Stomach smooth muscle (tissue), 2 donors: ENCODE measurements around the gene TUT7.
"Not testable (repeated sequence)": the region's sequence is repeated elsewhere in the genome, so short reads cannot be mapped to it uniquely, and the experiment has no call there.

ENCODE experiments used
- H3K27ac ChIP-seq: one replicate; pipeline ENCODE4 v1.7.0; 2013; ENCODE audit warnings: mild to moderate bottlenecking, low read length, inconsistent platforms
- H3K27me3 ChIP-seq, 2 donors: one replicate each; pipeline ENCODE4 v1.7.0; 2013; ENCODE audit warnings: low read length in 2 of 2; ENCODE audit not compliant: insufficient read depth in 2 of 2, control insufficient read depth in 1 of 2
- H3K36me3 ChIP-seq, 2 donors: one replicate each; pipeline ENCODE4 v1.7.0; 2013; ENCODE audit warnings: low read length in 2 of 2; ENCODE audit not compliant: control insufficient read depth in 2 of 2, insufficient read depth in 2 of 2
- H3K4me1 ChIP-seq: one replicate; pipeline ENCODE4 v1.7.0; 2013; ENCODE audit warnings: low read length; ENCODE audit not compliant: control insufficient read depth, insufficient read depth
- H3K4me3 ChIP-seq, 2 donors: one replicate each; pipeline ENCODE4 v1.7.0; 2013; ENCODE audit warnings: low read length in 2 of 2
- H3K9ac ChIP-seq, 2 donors: one replicate each; pipeline ENCODE4 v1.7.0; 2013; ENCODE audit warnings: low read length in 2 of 2, mild to moderate bottlenecking in 1 of 2
- H3K9me3 ChIP-seq, 2 donors: one replicate each; pipeline ENCODE4 v1.7.0; 2013; ENCODE audit warnings: low read length in 2 of 2; ENCODE audit not compliant: control insufficient read depth in 2 of 2
- donor health status: healthy.
- donor health status: Pancreatic carcinoma.

Gene TUT7

GRCh38 chr9:86330186-86330585 is 24.0 kb downstream of the TUT7 start:
- Histone ChIP-seq H3K9me3 (no peaks in the 10 kb centered on the region), H3K27ac (no peak overlapping the region), H3K4me3 (no peak overlapping the region), H3K9ac (no peak overlapping the region), H3K4me1 (no peaks in the 10 kb centered on the region), H3K27me3 (no peaks in the 10 kb centered on the region), H3K36me3 (peaks cover 21% of the 10 kb centered on the region in 2 donors)

- H3K27ac ChIP-seq, result no peak overlapping the region
- no peak overlapping the region for H3K4me3 ChIP-seq
- no peaks in the 10 kb centered on the region for H3K27me3 ChIP-seq
- H3K9me3 ChIP-seq, result no peaks in the 10 kb centered on the region
- no peak overlapping the region for H3K9ac ChIP-seq
- H3K36me3 ChIP-seq, result peaks cover 24% of the 10 kb centered on the region in 2 donors
- H3K4me1 ChIP-seq, result no peaks in the 10 kb centered on the region
Observed at GRCh38 chr9:86329649-86330048, 24.6 kb downstream of the TUT7 start.

- no peaks in the 10 kb centered on the region for H3K4me1 ChIP-seq
- H3K9ac ChIP-seq, result peak overlapping the region in 1 of 2 donors; percentile 38
- no peak overlapping the region for H3K27ac ChIP-seq
- peaks cover 30 to 36% of the 10 kb centered on the region in 2 donors for H3K36me3 ChIP-seq
- no peak overlapping the region for H3K4me3 ChIP-seq
- no peaks in the 10 kb centered on the region for H3K9me3 ChIP-seq
- no peaks in the 10 kb centered on the region for H3K27me3 ChIP-seq
Observed at GRCh38 chr9:86328156-86328555, 26.1 kb downstream of the TUT7 start.

GRCh38 chr9:86326536-86326935 is 27.7 kb downstream of the TUT7 start:
- H3K4me1 ChIP-seq, result no peaks in the 10 kb centered on the region
- H3K9ac ChIP-seq, result no peak overlapping the region
- no peak overlapping the region for H3K27ac ChIP-seq
- H3K36me3 ChIP-seq, result peaks cover 39 to 42% of the 10 kb centered on the region in 2 donors
- H3K27me3 ChIP-seq, result no peaks in the 10 kb centered on the region
- no peaks in the 10 kb centered on the region for H3K9me3 ChIP-seq
- H3K4me3 ChIP-seq, result no peak overlapping the region

GRCh38 chr9:86324901-86325300 is 29.3 kb downstream of the TUT7 start:
- Histone ChIP-seq H3K27me3 (no peaks in the 10 kb centered on the region), H3K9me3 (no peaks in the 10 kb centered on the region), H3K9ac (no peak overlapping the region), H3K27ac (no peak overlapping the region), H3K4me3 (no peak overlapping the region), H3K4me1 (no peaks in the 10 kb centered on the region), H3K36me3 (peaks cover 42% of the 10 kb centered on the region in 2 donors)

- Histone ChIP-seq H3K27ac (no peak overlapping the region), H3K9ac (no peak overlapping the region), H3K27me3 (no peaks in the 10 kb centered on the region), H3K9me3 (no peaks in the 10 kb centered on the region), H3K4me3 (no peak overlapping the region), H3K36me3 (peaks cover 42% of the 10 kb centered on the region in 2 donors), H3K4me1 (no peaks in the 10 kb centered on the region)
Observed at GRCh38 chr9:86324308-86324707, 29.9 kb downstream of the TUT7 start.

GRCh38 chr9:86322973-86323644 is 31.1 kb downstream of the TUT7 start:
- Histone ChIP-seq H3K4me3 (no peak overlapping the region), H3K4me1 (no peaks in the 10 kb centered on the region), H3K9me3 (no peaks in the 10 kb centered on the region), H3K27ac (no peak overlapping the region), H3K9ac (no peak overlapping the region), H3K36me3 (peaks cover 49% of the 10 kb centered on the region in 2 donors), H3K27me3 (no peaks in the 10 kb centered on the region)

- no peaks in the 10 kb centered on the region for H3K9me3 ChIP-seq
- H3K4me1 ChIP-seq, result no peaks in the 10 kb centered on the region
- H3K27ac ChIP-seq, result no peak overlapping the region
- H3K4me3 ChIP-seq, result no peak overlapping the region
- H3K36me3 ChIP-seq, result peaks cover 40 to 42% of the 10 kb centered on the region in 2 donors
- H3K9ac ChIP-seq, result no peak overlapping the region
- no peaks in the 10 kb centered on the region for H3K27me3 ChIP-seq
Observed at GRCh38 chr9:86321373-86321772, 32.8 kb downstream of the TUT7 start.

GRCh38 chr9:86318187-86318586 is 36.0 kb downstream of the TUT7 start:
- H3K36me3 ChIP-seq, result peaks cover 32 to 34% of the 10 kb centered on the region in 2 donors
- H3K4me3 ChIP-seq, result no peak overlapping the region
- H3K27me3 ChIP-seq, result no peaks in the 10 kb centered on the region

GRCh38 chr9:86315078-86315477 is 39.1 kb downstream of the TUT7 start:
- H3K9ac ChIP-seq, result no peak overlapping the region
- H3K4me1 ChIP-seq, result no peaks in the 10 kb centered on the region
- peaks cover 26 to 33% of the 10 kb centered on the region in 2 donors for H3K36me3 ChIP-seq
- H3K4me3 ChIP-seq, result no peak overlapping the region
- no peaks in the 10 kb centered on the region for H3K27me3 ChIP-seq
- no peaks in the 10 kb centered on the region for H3K9me3 ChIP-seq
- no peak overlapping the region for H3K27ac ChIP-seq

More at GRCh38 chr9:86318187-86318586, 36.0 kb downstream of the TUT7 start:
- Histone ChIP-seq H3K9me3 (no peaks in the 10 kb centered on the region), H3K9ac (no peak overlapping the region), H3K4me1 (no peaks in the 10 kb centered on the region), H3K27ac (no peak overlapping the region)

GRCh38 chr9:86312959-86313358 is 41.3 kb downstream of the TUT7 start:
- H3K27ac ChIP-seq, H3K4me1 ChIP-seq, H3K9ac ChIP-seq, H3K27me3 ChIP-seq, H3K9me3 ChIP-seq, H3K4me3 ChIP-seq: not testable (repeated sequence)
- H3K36me3 ChIP-seq, result peaks cover 26 to 36% of the 10 kb centered on the region in 2 donors
